HL-60 (cell line): ENCODE data around the gene KRTAP4-16.

Experiments
- CTCF ChIP-seq: IDR thresholded peaks from one replicate; pipeline ENCODE4 v1.5.1; 2011; ENCODE audit warnings: low read length, control low read depth, inconsistent platforms; ENCODE audit not compliant: insufficient read depth
- POLR2AphosphoS5 ChIP-seq: IDR thresholded peaks from 2 replicates; pipeline ENCODE4 v1.6.1; 2012; ENCODE audit warnings: low read depth

GRCh38 chr17:41149652-41149985 is 47.6 kb upstream of the KRTAP4-16 start, which contains the start of gene KRTAP4-5:
- TF ChIP-seq CTCF, result no peak
- no peak for TF ChIP-seq POLR2AphosphoS5
